ENCODE results near the gene PRR5L. TPM values are rescaled to one million over a fixed set of nuclear protein-coding genes. Genes with fewer than 3 reads are reported as not detected.

The PRR5L gene
- polyA plus RNA-seq, 3 donors, result 3.5 to 16.0 (median 7.4) TPM

GRCh38 chr11:36512016-36512415 is 215.9 kb downstream of the PRR5L start:
- Histone ChIP-seq H3K9me3 (replicated peaks in 1 of 2; ENCODE audit: control insufficient read depth in 1 of 2, insufficient read depth in 1 of 2, low read length in 2 of 2) (peaks cover 0 to 4% of the 10 kb centered on the region in 2 donors), H3K36me3 (replicated peaks in 1 of 2; ENCODE audit: control insufficient read depth in 1 of 2, insufficient read depth in 2 of 2, low read length in 2 of 2) (no peaks in the 10 kb centered on the region), H3K4me1 (ENCODE audit: control insufficient read depth in 1 of 2, insufficient read depth in 2 of 2, low read length in 2 of 2) (peaks cover 20 to 23% of the 10 kb centered on the region in 2 donors), H3K27ac (ENCODE audit: low read depth in 1 of 2, low read length in 2 of 2) (no peak overlapping the region), H3K4me3 (replicated peaks in 1 of 3; ENCODE audit: low read depth in 2 of 3, low read length in 3 of 3) (no peak overlapping the region), H3K79me2 (ENCODE audit: insufficient read depth, low read length) (peaks cover 23% of the 10 kb centered on the region), H4K20me1 (ENCODE audit: insufficient read depth, low read length) (peaks cover 20% of the 10 kb centered on the region), H3K9ac (ENCODE audit: insufficient read depth, low read length, poor library complexity, severe bottlenecking) (no peak overlapping the region), H3K4me2 (replicated peaks; ENCODE audit: extremely low read depth, low read length, poor library complexity, severe bottlenecking) (no peak overlapping the region), H3K27me3 (ENCODE audit: control insufficient read depth in 2 of 2, insufficient read depth in 2 of 2, low read length in 2 of 2) (no peaks in the 10 kb centered on the region), H2AFZ (ENCODE audit: insufficient read depth, low read depth, low read length, poor library complexity, severe bottlenecking) (no peak overlapping the region)
- Mint-ChIP-seq H3K4me1 (peaks cover 21% of the 10 kb centered on the region), H3K36me3 (no peaks in the 10 kb centered on the region), H3K4me3 (no peak overlapping the region), H3K27ac (no peak overlapping the region), H3K27me3 (ENCODE audit: low read depth in 3 of 3) (peaks cover 0 to 4% (median 2%) of the 10 kb centered on the region in 3 donors), H3K9me3 (peaks cover 0 to 12% (median 5%) of the 10 kb centered on the region in 7 donors)
- intact Hi-C loops (cut with micrococcal nuclease), result loop anchor here in 1 of 2 donors (5.0 kb wide), 1 partner anchor 220 kb away; no protein-coding TSS in a partner anchor
- TF ChIP-seq CTCF (IDR thresholded peaks at IDR 0.05), result no peak
- no peak for DNase-seq
- WGBS (ENCODE audit: insufficient coverage), result 74% methylated on average over 5 of the region's 5 CpGs

- peaks cover 12% of the 10 kb centered on the region for H3K79me2 ChIP-seq (ENCODE audit: insufficient read depth, low read length)
- H3K9me3 Mint-ChIP-seq, result peaks cover 0 to 12% (median 6%) of the 10 kb centered on the region in 7 donors
- H3K4me3 ChIP-seq (replicated peaks in 1 of 3; ENCODE audit: low read depth in 2 of 3, low read length in 3 of 3), result no peak overlapping the region
- H3K36me3 ChIP-seq (replicated peaks in 1 of 2; ENCODE audit: control insufficient read depth in 1 of 2, insufficient read depth in 2 of 2, low read length in 2 of 2), result no peaks in the 10 kb centered on the region
- no peak for DNase-seq
- peak overlapping the region in 1 of 2 donors; percentile 33 for H3K4me3 Mint-ChIP-seq
- peaks cover 0 to 4% (median 2%) of the 10 kb centered on the region in 3 donors for H3K27me3 Mint-ChIP-seq (ENCODE audit: low read depth in 3 of 3)
- no peaks in the 10 kb centered on the region for H3K36me3 Mint-ChIP-seq
- no peak overlapping the region for H3K27ac ChIP-seq (ENCODE audit: low read depth in 1 of 2, low read length in 2 of 2)
- peaks cover 0 to 4% of the 10 kb centered on the region in 2 donors for H3K9me3 ChIP-seq (replicated peaks in 1 of 2; ENCODE audit: control insufficient read depth in 1 of 2, insufficient read depth in 1 of 2, low read length in 2 of 2)
- H3K4me1 ChIP-seq (ENCODE audit: control insufficient read depth in 1 of 2, insufficient read depth in 2 of 2, low read length in 2 of 2), result peaks cover 8 to 13% of the 10 kb centered on the region in 2 donors
- TF ChIP-seq CTCF (IDR thresholded peaks at IDR 0.05), result no peak
- H3K4me2 ChIP-seq (replicated peaks; ENCODE audit: extremely low read depth, low read length, poor library complexity, severe bottlenecking), result no peak overlapping the region
- no peak overlapping the region for H3K27ac Mint-ChIP-seq
- no peak overlapping the region for H2AFZ ChIP-seq (ENCODE audit: insufficient read depth, low read depth, low read length, poor library complexity, severe bottlenecking)
- peaks cover 7% of the 10 kb centered on the region for H4K20me1 ChIP-seq (ENCODE audit: insufficient read depth, low read length)
- H3K9ac ChIP-seq (ENCODE audit: insufficient read depth, low read length, poor library complexity, severe bottlenecking), result no peak overlapping the region
- intact Hi-C loops (cut with micrococcal nuclease), result loop anchor here in 1 of 2 donors (5.0 kb wide), 1 partner anchor 222 kb away; no protein-coding TSS in a partner anchor
- H3K4me1 Mint-ChIP-seq, result peaks cover 12% of the 10 kb centered on the region
- WGBS (ENCODE audit: insufficient coverage), result no CpG with 5 or more reads among the region's 2 CpGs
- no peaks in the 10 kb centered on the region for H3K27me3 ChIP-seq (ENCODE audit: control insufficient read depth in 2 of 2, insufficient read depth in 2 of 2, low read length in 2 of 2)
These were observed 217.9 kb downstream of the PRR5L start for GRCh38 chr11:36513965-36514364.

Small RNA genes within 50 kb of the gene (small RNA-seq; reads per million reads assigned to genes)
- not detected for gene AC061999.1 (ENCODE audit: insufficient read length, low read depth)

Other genes starting within 250 kb of the PRR5L start
- gene COMMD9, start 6.9 kb upstream of the PRR5L start, polyA plus RNA-seq, result 100 to 1,000 TPM; 105 to 238 (median 235) TPM
- 1 to 10 TPM; 5.5 to 7.3 (median 6.7) TPM for gene TRAF6, start 214.0 kb downstream of the PRR5L start, polyA plus RNA-seq

All from CD14-positive monocyte (primary cell).